NCI-H2196 treated with DMSO at 0.1 percent for 48 hours (cell line): ENCODE results near the gene PTGR2.
"Not testable (repeated sequence)": the region's sequence is repeated elsewhere in the genome, so short reads cannot be mapped to it uniquely, and the experiment has no call there.

Source experiments
- DNase-seq: peaks from one replicate; lab custom pipeline; 2025; ENCODE audit not compliant: unreplicated experiment; lab: John Stamatoyannopoulos, UW

The PTGR2 gene

GRCh38 chr14:73886449-73887317, 35.1 kb downstream of the PTGR2 start, which contains the start of gene ZNF410:
TSS of gene ZNF410 (plus strand) at chr14:73886859. CDS start at chr14:73892176, 5,317 bp downstream.
- peak; percentile 96 for DNase-seq

GRCh38 chr14:73887318-73887616, 35.6 kb downstream of the PTGR2 start:
- DNase-seq: no peak

GRCh38 chr14:73887694-73888459, 36.2 kb downstream of the PTGR2 start:
- DNase-seq: no peak

- no peak for DNase-seq
These were observed 36.8 kb downstream of the PTGR2 start for GRCh38 chr14:73888460-73888725.

GRCh38 chr14:73888971-73889370, 37.3 kb downstream of the PTGR2 start:
- no peak for DNase-seq

- DNase-seq: no peak
These were observed 37.7 kb downstream of the PTGR2 start for GRCh38 chr14:73889376-73889775.

- DNase-seq: not testable (repeated sequence)
These were observed 42.6 kb downstream of the PTGR2 start for GRCh38 chr14:73894180-73894687.

- no peak for DNase-seq
These were observed 44.3 kb downstream of the PTGR2 start for GRCh38 chr14:73895939-73896338.

GRCh38 chr14:73896521-73896920, 44.9 kb downstream of the PTGR2 start:
- DNase-seq: no peak

- DNase-seq: no peak
These were observed 51.4 kb downstream of the PTGR2 start for GRCh38 chr14:73903028-73903427.

GRCh38 chr14:73909681-73910080, 58.0 kb downstream of the PTGR2 start:
- no peak for DNase-seq

GRCh38 chr14:73913256-73913655, 61.6 kb downstream of the PTGR2 start:
- no peak for DNase-seq

GRCh38 chr14:73916324-73916723, 64.7 kb downstream of the PTGR2 start:
- no peak for DNase-seq

- DNase-seq: not testable (repeated sequence)
These were observed 67.8 kb downstream of the PTGR2 start for GRCh38 chr14:73919457-73919856.

GRCh38 chr14:73924337-73924736, 72.7 kb downstream of the PTGR2 start:
- DNase-seq: no peak
